HCT116 (cell line): ENCODE results near the gene SLC35F3. TPM values are rescaled to one million over a fixed set of nuclear protein-coding genes. Genes with fewer than 3 reads are reported as not detected.

ENCODE experiments used
- ATAC-seq: fragments of 200-7000 bp; cut with Tn5 transposase; 2 replicates; pipeline ENCODE4 v1.9.1; 2020; ENCODE audit warnings: mild to moderate bottlenecking, moderate library complexity
- BruUV-seq: library from RNA; stranded (reverse); fragments of 400-500 nt; replicated peaks from 2 replicates; lab custom pipeline; 2021; lab: Mats Ljungman, UMichigan
- CTCF ChIA-PET: fragments of 300-600 bp; sonication (Branson Sonifier 250); formaldehyde crosslinking; loops from one replicate; lab custom pipeline; 2021; ENCODE audit warnings: antibody characterized with exemption; lab: Charles Lee
- POLR2A ChIA-PET: fragments of 300-600, 350-600 bp; sonication (Branson Sonifier 250); formaldehyde crosslinking; loops from one replicate; lab custom pipeline; 2021; ENCODE audit warnings: antibody characterized with exemption; lab: Charles Lee
- RAD21 ChIA-PET, 2 experiments: fragments of 300-600 bp; sonication (Branson Sonifier 250); formaldehyde crosslinking; loops; one replicate each; lab custom pipeline; 2023; ENCODE audit warnings: low total read pairs in 2 of 2; ENCODE audit not compliant: uncharacterized antibody in 2 of 2, unreplicated experiment in 2 of 2, low non-redundant PET in 1 of 2; lab: Charles Lee
- DNase-seq: peaks from one replicate; pipeline ENCODE4 v3.0.0-alpha.2; 2010; ENCODE audit warnings: low read depth, low spot score
- H2AFZ ChIP-seq: fragments of 200-600 bp; shearing (Covaris generic), sonication (generic); 2 replicates; pipeline ENCODE4 v1.6.1; 2017; ENCODE audit warnings: low read depth, mixed run types, mixed read lengths, antibody characterized with exemption, low read length; ENCODE audit not compliant: poor library complexity, severe bottlenecking
- H3K27ac ChIP-seq: 2 replicates; pipeline ENCODE4 v1.5.1; 2012; ENCODE audit warnings: low read depth, low read length
- H3K27me3 ChIP-seq: fragments of 200-600 bp; sonication (generic); 2 replicates; pipeline ENCODE4 v1.6.1; 2016; ENCODE audit warnings: mixed run types, low read length, mixed read lengths; ENCODE audit not compliant: insufficient read depth
- H3K36me3 ChIP-seq, 2 experiments: fragments of 200-500 bp in 1 of 2; fragments of 200-600 bp in 1 of 2; sonication (Bioruptor generic) in 1 of 2; sonication (generic) in 1 of 2; 2 replicates each; pipeline versions ENCODE4 v1.5.1 to v1.6.1; 2014 to 2016; ENCODE audit warnings: low read length in 2 of 2, inconsistent platforms in 1 of 2, mixed read lengths in 1 of 2, mixed run types in 1 of 2; ENCODE audit not compliant: insufficient read depth in 2 of 2, control insufficient read depth in 1 of 2
- H3K4me1 ChIP-seq, 2 experiments: fragments of 200-600 bp in 1 of 2; sonication (generic) in 1 of 2; 2 replicates each; pipeline versions ENCODE4 v1.5.1 to v1.6.1; 2012 to 2017; ENCODE audit warnings: low read length in 2 of 2, inconsistent platforms in 1 of 2, mild to moderate bottlenecking in 1 of 2, mixed read lengths in 1 of 2, mixed run types in 1 of 2, moderate library complexity in 1 of 2; ENCODE audit not compliant: insufficient read depth in 2 of 2, control insufficient read depth in 1 of 2
- H3K4me2 ChIP-seq: fragments of 200-600 bp; sonication (generic); 2 replicates; pipeline ENCODE4 v1.6.1; 2017; ENCODE audit warnings: mixed run types, low read length, mixed read lengths
- H3K4me3 ChIP-seq, 2 experiments: fragments of 200-600 bp in 1 of 2; sonication (generic) in 1 of 2; replicated peaks in 1 of 2; 2 replicates each; pipeline ENCODE4 v1.5.1; 2011 to 2016; ENCODE audit warnings: low read length in 2 of 2, control low read depth in 1 of 2, low read depth in 1 of 2, mild to moderate bottlenecking in 1 of 2, mixed read lengths in 1 of 2, mixed run types in 1 of 2
- H3K79me2 ChIP-seq: fragments of 200-600 bp; sonication (generic); 2 replicates; pipeline ENCODE4 v1.6.1; 2017; ENCODE audit warnings: mild to moderate bottlenecking, mixed run types, low read length, moderate library complexity, mixed read lengths; ENCODE audit not compliant: insufficient read depth
- H3K9ac ChIP-seq: fragments of 200-600 bp; sonication (generic); 2 replicates; pipeline ENCODE4 v1.6.1; 2016; ENCODE audit warnings: low read length, mixed read lengths
- H3K9me2 ChIP-seq: fragments of 200-600 bp; sonication (generic), shearing (Covaris generic); 2 replicates; pipeline ENCODE4 v1.6.1; 2017; ENCODE audit warnings: mixed run types, mild to moderate bottlenecking, moderate library complexity; ENCODE audit not compliant: insufficient read depth
- H3K9me3 ChIP-seq, 2 experiments: fragments of 200-500 bp in 1 of 2; fragments of 200-600 bp in 1 of 2; sonication (Bioruptor generic) in 1 of 2; sonication (generic) in 1 of 2; 2 replicates each; pipeline ENCODE4 v1.6.1; 2014 to 2017; ENCODE audit warnings: low read length in 2 of 2, mixed read lengths in 2 of 2, inconsistent platforms in 1 of 2, low read depth in 1 of 2, mild to moderate bottlenecking in 1 of 2, mixed run types in 1 of 2, moderate library complexity in 1 of 2; ENCODE audit not compliant: control insufficient read depth in 1 of 2, insufficient read depth in 1 of 2
- H4K20me1 ChIP-seq: fragments of 200-600 bp; sonication (generic), shearing (Covaris generic); 2 replicates; pipeline ENCODE4 v1.6.1; 2017; ENCODE audit warnings: mixed run types, mild to moderate bottlenecking, moderate library complexity; ENCODE audit not compliant: insufficient read depth
- ATF3 ChIP-seq: IDR thresholded peaks from 2 replicates; pipeline ENCODE4 v1.6.1; 2012
- CBX3 ChIP-seq: IDR thresholded peaks from 2 replicates; pipeline ENCODE4 v1.6.1; 2012; ENCODE audit warnings: low read depth
- CEBPB ChIP-seq: IDR thresholded peaks from 2 replicates; pipeline ENCODE4 v1.6.1; 2012; ENCODE audit warnings: low read depth
- CTCF ChIP-seq, 3 experiments: fragments of 200-600 bp in 1 of 3; sonication (generic) in 1 of 3; IDR thresholded peaks in 2 of 3; conservative IDR thresholded peaks in 1 of 3; 2 replicates each; pipeline ENCODE4 v1.5.1; 2012 to 2017; ENCODE audit warnings: low read depth in 2 of 3, low read length in 2 of 3, antibody characterized with exemption in 1 of 3, borderline replicate concordance in 1 of 3, control low read depth in 1 of 3, mild to moderate bottlenecking in 1 of 3, mixed read lengths in 1 of 3, mixed run types in 1 of 3, moderate library complexity in 1 of 3; ENCODE audit not compliant: insufficient read depth in 1 of 3
- EGR1 ChIP-seq: IDR thresholded peaks from 2 replicates; pipeline ENCODE4 v1.6.1; 2012; ENCODE audit warnings: low read depth
- EZH2 ChIP-seq: fragments of 200-600 bp; sonication (generic); IDR thresholded peaks from 2 replicates; pipeline ENCODE4 v1.6.1; 2017; ENCODE audit warnings: antibody characterized with exemption, mixed run types
- EZH2phosphoT487 ChIP-seq: fragments of 200-600 bp; IDR thresholded peaks from 2 replicates; pipeline ENCODE4 v1.6.1; 2018; ENCODE audit warnings: antibody characterized with exemption, borderline replicate concordance
- FOSL1 ChIP-seq: IDR thresholded peaks from 2 replicates; pipeline ENCODE4 v1.6.1; 2012; ENCODE audit warnings: low read depth
- JUND ChIP-seq: IDR thresholded peaks from 2 replicates; pipeline ENCODE4 v1.6.1; 2012
- MAX ChIP-seq: IDR thresholded peaks from 2 replicates; pipeline ENCODE4 v1.6.1; 2012
- POLR2A ChIP-seq: IDR thresholded peaks from 2 replicates; pipeline ENCODE4 v1.7.0; 2011; ENCODE audit warnings: borderline replicate concordance; ENCODE audit not compliant: insufficient read depth, insufficient read length; ENCODE audit errors: extremely low read depth
- POLR2AphosphoS5 ChIP-seq: IDR thresholded peaks from 2 replicates; pipeline ENCODE4 v1.6.1; 2011; ENCODE audit warnings: mild to moderate bottlenecking, low read depth, low read length, moderate library complexity
- SIN3A ChIP-seq: IDR thresholded peaks from 2 replicates; pipeline ENCODE4 v1.6.1; 2012; ENCODE audit warnings: low read depth
- SRF ChIP-seq: IDR thresholded peaks from 2 replicates; pipeline ENCODE4 v1.6.1; 2012; ENCODE audit warnings: low read depth
- TCF7L2 ChIP-seq: IDR thresholded peaks from 2 replicates; pipeline ENCODE4 v1.7.0; 2011; ENCODE audit warnings: borderline replicate concordance, inconsistent platforms; ENCODE audit not compliant: insufficient read depth, insufficient read length; ENCODE audit errors: extremely low read depth
- YY1 ChIP-seq: IDR thresholded peaks from 2 replicates; pipeline ENCODE4 v1.6.1; 2011; ENCODE audit warnings: low read length, low read depth, moderate library complexity, mild to moderate bottlenecking; ENCODE audit not compliant: insufficient replicate concordance; ENCODE audit errors: extremely low read depth
- ZFX ChIP-seq: fragments of 450-650 bp; IDR thresholded peaks from 2 replicates; pipeline ENCODE4 v1.6.1; 2017
- ZNF274 ChIP-seq: fragments of 200-500 bp; sonication (Bioruptor generic); IDR thresholded peaks from 2 replicates; pipeline ENCODE4 v1.6.1; 2014; ENCODE audit warnings: mild to moderate bottlenecking, low read depth, low read length, inconsistent platforms
- intact Hi-C: fragments of 100-400 bp; cut with micrococcal nuclease; formaldehyde crosslinking; loops from 2 replicates; pipeline ENCODE4 v1.10.0; 2022
- total RNA-seq: library from RNA; stranded (reverse); gene quantifications from one replicate; pipeline ENCODE4 v1.2.1, GENCODE V29; 2021; ENCODE audit not compliant: unreplicated experiment

The SLC35F3 gene
- total RNA-seq, 1 experiment from 2014 or later, result 6.4 TPM

GRCh38 chr1:234292548-234292947 is 388.1 kb downstream of the SLC35F3 start:
- H3K79me2 ChIP-seq, result no peaks in the 10 kb centered on the region
- no peak overlapping the region for H3K9ac ChIP-seq
- no peaks in the 10 kb centered on the region for H3K4me1 ChIP-seq
- no peaks in the 10 kb centered on the region for H3K27me3 ChIP-seq
- no peak overlapping the region for H2AFZ ChIP-seq
- no peaks in the 10 kb centered on the region for H3K36me3 ChIP-seq
- CTCF ChIA-PET, result no interaction called here
- no TSS peak for BruUV-seq
- intact Hi-C loops, result no loop called here
- POLR2A ChIA-PET, result no interaction called here
- RAD21 ChIA-PET, result no interaction called here
- no peak overlapping the region for H3K4me2 ChIP-seq
- no peak overlapping the region for H3K4me3 ChIP-seq
- H3K27ac ChIP-seq, result no peak overlapping the region
- ATAC-seq, result no peak
- no peak for DNase-seq
- no peaks in the 10 kb centered on the region for H3K9me3 ChIP-seq
- H4K20me1 ChIP-seq, result no peaks in the 10 kb centered on the region
- no peaks in the 10 kb centered on the region for H3K9me2 ChIP-seq
- TF ChIP-seq CTCF (IDR thresholded peaks at IDR 0.05 in 2 of 3, conservative IDR thresholded peaks at IDR 0.05 in 1 of 3; ENCODE audit: borderline replicate concordance in 1 of 3, insufficient read depth in 1 of 3, low read depth in 2 of 3, low read length in 2 of 3) (no peak), ZNF274 (no peak), ATF3 (no peak), EGR1 (no peak), CBX3 (no peak), ZFX (no peak), EZH2phosphoT487 (no peak), SIN3A (no peak), TCF7L2 (no peak), YY1 (no peak), POLR2A (no peak), FOSL1 (no peak), MAX (no peak), JUND (no peak), EZH2 (no peak), SRF (no peak), CEBPB (no peak), POLR2AphosphoS5 (no peak)
- TF ChIP-seq, all 23 proteins: peak for 0
